ENCODE measurements around the gene TTC12. TPM values are rescaled to one million over a fixed set of nuclear protein-coding genes. Genes with fewer than 3 reads are reported as not detected.

TTC12 gene
- total and polyA plus RNA-seq, 9 of the 15 experiments (the other 6 are each of a cell fraction or from before 2014, with no cell fraction given) = 5.1 to 19.9 (median 13.4) TPM

DNA sequence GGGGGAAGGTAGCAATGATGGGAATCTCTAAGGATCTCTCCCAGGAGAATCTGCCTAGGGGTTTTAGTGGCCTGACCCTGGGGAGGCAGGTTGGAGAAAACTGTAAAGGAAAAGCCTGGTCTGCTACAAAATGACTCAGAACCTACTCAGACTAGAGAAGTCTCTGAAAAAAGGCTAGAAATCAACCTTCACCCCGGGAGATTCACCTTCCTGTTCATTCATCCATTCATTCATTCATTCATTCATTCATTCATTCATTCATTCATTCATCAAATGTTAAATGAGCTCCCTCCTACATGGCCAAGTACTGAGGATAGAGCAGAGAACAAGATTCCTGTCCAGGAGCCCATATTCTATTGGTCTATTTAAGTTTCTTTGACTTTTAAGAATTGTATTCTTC lies 64.3 kb downstream of the TTC12 start:
- no peaks in the 10 kb centered on the region for H3K27me3 ChIP-seq (ENCODE audit: control insufficient read depth in 2 of 2, insufficient read depth in 2 of 2, low read length in 2 of 2)
- no peaks in the 10 kb centered on the region for H3K9me1 ChIP-seq (ENCODE audit: control insufficient read depth, insufficient read depth, low read length)
- H3K79me2 ChIP-seq (ENCODE audit: control insufficient read depth, insufficient read depth, low read length) = no peaks in the 10 kb centered on the region
- DNase-seq (ENCODE audit: extremely low read depth in 1 of 4, low spot score in 3 of 4) (no peak), ATAC-seq (no peak), FAIRE-seq (no peak)
- H3K36me3 ChIP-seq (ENCODE audit: control insufficient read depth, insufficient read depth, low read length) = no peaks in the 10 kb centered on the region
- intact Hi-C loops (cut with micrococcal nuclease) (no loop called here), in situ Hi-C loops (cut with MboI) (no loop called here)
- H3K9ac ChIP-seq (ENCODE audit: insufficient read depth in 1 of 2, low read depth in 2 of 2, low read length in 2 of 2) = no peak overlapping the region
- no peak overlapping the region for H3K4me3 ChIP-seq
- ChIA-PET POLR2A (interaction anchor here (0.6 to 0.8 kb wide), 2 partner anchors 11 to 20 kb away, joined by 3 to 4 read pairs; no protein-coding TSS in a partner anchor), CTCF (ENCODE audit: low intra/inter-chr PET ratio) (no interaction called here)
- WGBS (ENCODE audit: insufficient coverage, low coverage, missing lambda C conversion rate) = 0% methylated on average over 1 of the region's 1 CpG
- H2AFZ ChIP-seq (ENCODE audit: low read depth, low read length) = no peak overlapping the region
- no peak overlapping the region for H3K27ac ChIP-seq (ENCODE audit: extremely low read depth, low read depth, low read length)
- peaks cover 0 to 3% of the 10 kb centered on the region in 2 experiments; a peak in 2 of 5 replicates for H3K4me1 ChIP-seq (replicated peaks in 1 of 2; ENCODE audit: control insufficient read depth in 2 of 2, insufficient read depth in 2 of 2, low read length in 2 of 2)
- H3K4me2 ChIP-seq (ENCODE audit: insufficient read depth, low read length) = no peak overlapping the region
- H4K20me1 ChIP-seq (replicated peaks; ENCODE audit: control insufficient read depth, insufficient read depth, low read length) = no peaks in the 10 kb centered on the region
- H3K9me3 ChIP-seq (replicated peaks; ENCODE audit: control insufficient read depth, insufficient read depth, low read depth, low read length) = no peaks in the 10 kb centered on the region
- no TSS peak for BruUV-seq (replicated peaks)
- TF ChIP-seq GTF2E2 (tag; IDR thresholded peaks at IDR 0.05) = no peak
- peak; percentile 77 for TF ChIP-seq ZNF24 (IDR thresholded peaks at IDR 0.05)
- no peak for TF ChIP-seq ZFP1 (CRISPR knock-in tag; IDR thresholded peaks at IDR 0.05)
- no peak for TF ChIP-seq HNRNPL (IDR thresholded peaks at IDR 0.05; ENCODE audit: low read depth, low read length)

GRCh38 chr11:113382121-113382520 lies 67.7 kb downstream of the TTC12 start:
- Histone ChIP-seq H2AFZ (ENCODE audit: low read depth, low read length) (no peak overlapping the region), H3K27me3 (ENCODE audit: control insufficient read depth in 2 of 2, insufficient read depth in 2 of 2, low read length in 2 of 2) (peaks cover 0 to 8% of the 10 kb centered on the region in 2 experiments; a peak in 3 of 5 replicates), H3K9me3 (replicated peaks; ENCODE audit: control insufficient read depth, insufficient read depth, low read depth, low read length) (no peaks in the 10 kb centered on the region), H3K4me1 (replicated peaks in 1 of 2; ENCODE audit: control insufficient read depth in 2 of 2, insufficient read depth in 2 of 2, low read length in 2 of 2) (no peaks in the 10 kb centered on the region), H3K4me2 (ENCODE audit: insufficient read depth, low read length) (no peak overlapping the region), H3K9ac (ENCODE audit: insufficient read depth in 1 of 2, low read depth in 2 of 2, low read length in 2 of 2) (no peak overlapping the region), H3K79me2 (ENCODE audit: control insufficient read depth, insufficient read depth, low read length) (no peaks in the 10 kb centered on the region), H3K9me1 (ENCODE audit: control insufficient read depth, insufficient read depth, low read length) (no peaks in the 10 kb centered on the region), H3K36me3 (ENCODE audit: control insufficient read depth, insufficient read depth, low read length) (no peaks in the 10 kb centered on the region), H3K4me3 (no peak overlapping the region), H3K27ac (ENCODE audit: extremely low read depth, low read depth, low read length) (no peak overlapping the region), H4K20me1 (replicated peaks; ENCODE audit: control insufficient read depth, insufficient read depth, low read length) (no peaks in the 10 kb centered on the region)
- CTCF ChIA-PET (ENCODE audit: low intra/inter-chr PET ratio) = no interaction called here
- POLR2A ChIA-PET = no interaction called here
- intact Hi-C loops (cut with micrococcal nuclease) (no loop called here), in situ Hi-C loops (cut with MboI) (no loop called here)
- no peak for FAIRE-seq
- no peak for DNase-seq (ENCODE audit: extremely low read depth in 1 of 4, low spot score in 3 of 4)
- ATAC-seq = no peak
- no TSS peak for BruUV-seq (replicated peaks)
- TF ChIP-seq, protein P1, sequence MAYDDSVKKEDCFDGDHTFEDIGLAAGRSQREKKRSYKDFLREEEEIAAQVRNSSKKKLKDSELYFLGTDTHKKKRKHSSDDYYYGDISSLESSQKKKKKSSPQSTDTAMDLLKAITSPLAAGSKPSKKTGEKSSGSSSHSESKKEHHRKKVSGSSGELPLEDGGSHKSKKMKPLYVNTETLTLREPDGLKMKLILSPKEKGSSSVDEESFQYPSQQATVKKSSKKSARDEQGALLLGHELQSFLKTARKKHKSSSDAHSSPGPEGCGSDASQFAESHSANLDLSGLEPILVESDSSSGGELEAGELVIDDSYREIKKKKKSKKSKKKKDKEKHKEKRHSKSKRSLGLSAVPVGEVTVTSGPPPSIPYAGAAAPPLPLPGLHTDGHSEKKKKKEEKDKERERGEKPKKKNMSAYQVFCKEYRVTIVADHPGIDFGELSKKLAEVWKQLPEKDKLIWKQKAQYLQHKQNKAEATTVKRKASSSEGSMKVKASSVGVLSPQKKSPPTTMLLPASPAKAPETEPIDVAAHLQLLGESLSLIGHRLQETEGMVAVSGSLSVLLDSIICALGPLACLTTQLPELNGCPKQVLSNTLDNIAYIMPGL (CRISPR knock-in tag; IDR thresholded peaks at IDR 0.05) = no peak
- no peak for TF ChIP-seq TBP (optimal IDR thresholded peaks at IDR 0.05; ENCODE audit: low read depth, low read length)
- no peak for TF ChIP-seq PRPF4 (IDR thresholded peaks at IDR 0.05; ENCODE audit: insufficient read depth, low read depth, low read length, poor library complexity, severe bottlenecking)
- no peak for TF ChIP-seq DNMT1 (IDR thresholded peaks at IDR 0.05)
- no peak for TF ChIP-seq TFAM (CRISPR knock-in tag; conservative IDR thresholded peaks at IDR 0.05)
- no peak for TF ChIP-seq CHCHD3 (CRISPR knock-in tag; IDR thresholded peaks at IDR 0.05)
- no peak for TF ChIP-seq GATA2 (CRISPR knock-in tag; IDR thresholded peaks at IDR 0.05)
- no peak for TF ChIP-seq MAFF (IDR thresholded peaks at IDR 0.05; ENCODE audit: low read length)
- no peak for TF ChIP-seq KLF10 (CRISPR knock-in tag; IDR thresholded peaks at IDR 0.05)
- no peak for TF ChIP-seq FOS (IDR thresholded peaks at IDR 0.05; ENCODE audit: extremely low read depth, insufficient read length)
- TF ChIP-seq MLX (CRISPR knock-in tag; conservative IDR thresholded peaks at IDR 0.05) = no peak
